ENCODE results near the gene USP34.
"Not testable (repeated sequence)": the region's sequence is repeated elsewhere in the genome, so short reads cannot be mapped to it uniquely, and the experiment has no call there.

Gene USP34

GRCh38 chr2:61244694-61245093 lies 226.2 kb downstream of the USP34 start:
- no peak for DNase-seq

GRCh38 chr2:61241266-61241665 lies 229.6 kb downstream of the USP34 start:
- DNase-seq = no peak

DNA sequence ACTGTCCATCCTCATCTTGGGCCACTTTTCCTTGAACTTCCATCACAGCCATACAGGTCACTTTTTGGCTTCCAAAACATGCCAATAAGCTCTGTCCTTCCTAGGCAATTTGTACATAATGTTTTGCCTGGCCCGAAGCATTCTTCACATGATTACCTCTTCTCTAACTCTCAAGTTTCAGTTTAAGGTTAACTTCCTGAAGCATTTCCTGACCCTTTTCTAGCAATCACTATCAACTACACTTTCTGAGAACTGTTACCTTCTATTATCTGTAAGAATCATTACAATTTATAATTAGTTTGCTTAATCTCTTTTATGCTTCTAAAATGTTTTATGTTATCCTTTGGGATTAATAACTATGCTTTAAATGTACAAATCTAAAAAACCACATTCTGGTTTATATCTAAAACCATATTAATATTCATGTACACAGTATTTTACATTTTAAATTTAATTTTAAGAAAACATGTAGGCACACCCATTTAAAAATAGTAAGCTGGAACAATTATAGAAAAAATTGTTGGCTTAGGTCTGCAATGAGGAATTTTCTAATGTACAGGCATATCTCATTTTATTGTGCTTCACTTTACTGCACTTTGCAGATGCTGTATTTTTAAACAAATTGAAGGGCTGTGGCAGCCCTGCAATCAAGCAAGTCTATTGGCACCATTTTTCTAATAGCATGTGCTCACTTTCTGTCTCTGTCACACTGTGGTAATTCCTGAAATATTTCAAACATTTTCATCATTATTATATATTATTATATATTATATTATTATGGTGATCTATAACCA lies 232.5 kb downstream of the USP34 start:
- DNase-seq = no peak

GRCh38 chr2:61235716-61236115 lies 235.2 kb downstream of the USP34 start:
- DNase-seq = no peak

GRCh38 chr2:61233581-61233980 lies 237.3 kb downstream of the USP34 start:
- DNase-seq = no peak

DNA sequence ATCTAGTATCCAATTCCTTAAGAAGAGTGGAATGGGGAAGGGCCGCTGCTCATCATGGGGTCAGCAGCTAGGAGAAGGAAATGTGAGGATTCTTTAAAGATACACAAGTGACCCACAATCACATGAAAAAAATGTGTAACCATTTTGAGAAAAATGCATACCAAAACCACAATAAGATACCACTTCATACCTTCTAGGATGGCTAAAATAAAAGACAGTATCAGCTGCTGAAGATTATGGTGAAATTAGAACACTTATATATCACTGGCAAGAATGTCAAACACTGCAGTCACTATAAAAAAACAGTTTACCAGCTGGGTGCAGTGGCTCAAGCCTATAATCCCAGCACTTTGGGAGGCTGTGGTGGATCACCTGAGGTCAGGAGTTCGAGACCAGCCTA lies 241.0 kb downstream of the USP34 start:
- no peak for DNase-seq

DNA sequence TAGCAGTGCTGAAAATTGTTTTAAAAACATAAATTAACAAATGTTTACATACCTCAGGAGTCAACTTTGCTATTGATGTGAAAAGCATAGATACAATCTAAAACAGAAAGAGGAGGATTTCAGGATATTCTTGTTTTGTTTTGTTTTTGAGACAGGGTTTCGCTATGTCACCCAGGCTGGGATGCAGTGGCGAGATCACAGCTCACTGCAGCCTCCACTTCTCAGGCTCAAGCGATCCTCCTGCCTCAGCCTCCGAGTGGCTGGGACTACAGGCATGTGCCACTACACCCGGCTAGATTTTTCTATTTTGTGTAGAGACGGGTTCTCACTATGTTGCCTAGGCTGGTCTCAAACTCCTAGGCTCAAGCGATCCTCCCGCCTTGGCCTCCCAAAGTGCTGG lies 248.3 kb downstream of the USP34 start:
- DNase-seq = no peak

DNA sequence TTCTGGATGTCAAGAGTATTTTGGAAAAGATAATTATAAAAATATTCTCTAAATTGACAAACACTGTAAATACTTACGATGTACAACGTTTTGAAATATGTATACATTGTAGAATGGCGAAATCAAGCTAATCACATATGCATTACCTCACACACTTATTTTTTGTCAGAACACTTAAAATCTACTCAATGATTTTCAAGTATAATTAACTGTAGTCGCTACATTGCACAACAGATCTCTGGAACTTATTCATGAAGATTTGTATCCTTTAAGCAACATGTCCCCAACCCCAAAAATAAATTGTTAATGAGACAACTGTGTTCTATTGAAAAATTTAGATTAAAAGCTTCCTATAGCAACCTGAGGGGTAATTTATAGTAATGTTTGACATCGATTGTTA lies 249.1 kb downstream of the USP34 start:
- no peak for DNase-seq

DNA sequence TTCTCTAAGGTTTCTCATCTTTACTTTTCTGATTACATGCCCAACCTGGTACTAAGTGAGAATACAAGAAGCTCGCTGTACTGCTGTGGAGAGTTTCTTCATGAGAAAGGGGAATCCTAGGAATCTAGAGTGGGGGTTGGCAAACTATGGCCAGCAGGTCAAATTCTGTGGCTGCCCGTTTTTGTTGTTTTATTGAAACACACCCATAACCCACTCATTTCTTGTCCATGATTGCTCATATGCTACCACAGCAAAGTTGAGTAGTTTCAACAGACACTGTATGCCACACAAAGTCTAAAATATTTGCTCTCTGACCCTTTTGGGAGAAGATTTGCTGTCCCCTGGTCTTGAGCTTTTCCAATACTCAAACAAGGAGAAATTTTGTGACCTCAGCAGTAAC lies 250.1 kb downstream of the USP34 start:
- no peak for DNase-seq

DNA sequence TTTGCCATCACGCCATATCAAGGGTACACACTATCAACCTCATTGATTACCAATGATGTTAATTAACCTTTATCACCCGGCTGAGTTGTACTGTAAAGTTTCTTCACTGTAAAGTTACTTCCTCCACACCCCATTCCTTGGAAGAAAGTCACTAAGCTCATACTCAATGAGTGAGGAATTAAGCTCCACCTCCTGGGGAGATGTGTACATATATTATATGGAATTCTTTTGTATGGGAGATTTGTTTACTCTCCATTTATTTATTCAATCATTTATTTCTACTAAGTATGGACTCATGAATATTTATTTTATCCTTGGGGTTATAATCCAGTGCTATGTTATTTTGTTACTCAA lies 252.1 kb downstream of the USP34 start:
- DNase-seq = no peak

GRCh38 chr2:61218076-61218816 lies 252.6 kb downstream of the USP34 start:
- no peak for DNase-seq

DNA sequence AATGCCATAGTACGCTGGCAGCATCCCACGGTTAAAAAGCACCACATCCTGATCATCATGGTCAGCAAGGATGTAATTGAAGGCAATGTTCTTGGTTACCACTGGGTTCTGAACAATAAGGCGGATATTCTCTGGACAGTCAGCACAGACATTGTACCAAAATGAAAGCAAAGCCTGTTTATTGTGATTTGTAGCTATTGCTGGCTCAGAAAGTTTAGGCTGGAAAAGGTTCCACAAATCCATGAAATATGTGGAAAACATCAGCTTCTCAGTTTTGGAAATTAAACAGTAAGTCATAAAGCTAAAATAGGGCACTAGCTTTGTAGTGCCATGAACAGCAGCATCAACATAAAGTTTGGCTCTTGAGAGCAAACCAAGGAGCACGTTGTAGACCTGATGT lies 256.7 kb downstream of the USP34 start:
- no peak for DNase-seq

DNA sequence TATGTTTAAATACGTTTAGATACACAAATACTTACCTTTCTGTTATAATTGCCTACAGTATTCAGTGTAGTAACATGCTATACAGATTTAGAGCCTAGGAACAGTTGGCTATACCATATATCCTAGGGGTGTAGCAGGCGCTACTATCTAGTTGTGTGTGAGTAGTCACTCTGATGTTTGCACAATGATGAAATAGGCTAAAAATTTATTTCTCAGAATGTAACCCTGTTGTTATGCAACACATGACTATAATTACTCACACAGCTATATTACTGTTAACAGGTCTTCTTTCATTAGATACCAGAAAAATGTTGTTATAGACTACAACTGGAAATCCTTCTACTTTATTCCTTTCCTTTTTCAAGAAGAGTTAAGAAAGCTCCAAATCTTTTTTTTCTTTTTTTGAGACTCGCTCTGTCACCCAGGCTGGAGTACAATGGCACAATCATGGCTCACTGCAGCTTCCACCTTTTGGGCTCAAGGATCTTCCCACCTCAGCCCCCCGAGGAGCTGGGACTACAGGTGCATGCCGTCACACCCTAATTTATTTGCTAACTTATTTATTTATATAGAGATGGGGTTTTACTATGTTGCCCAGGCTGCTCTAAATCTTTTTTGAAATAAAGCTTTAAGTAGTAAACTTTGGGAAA lies 260.4 kb downstream of the USP34 start:
- no peak for DNase-seq

DNA sequence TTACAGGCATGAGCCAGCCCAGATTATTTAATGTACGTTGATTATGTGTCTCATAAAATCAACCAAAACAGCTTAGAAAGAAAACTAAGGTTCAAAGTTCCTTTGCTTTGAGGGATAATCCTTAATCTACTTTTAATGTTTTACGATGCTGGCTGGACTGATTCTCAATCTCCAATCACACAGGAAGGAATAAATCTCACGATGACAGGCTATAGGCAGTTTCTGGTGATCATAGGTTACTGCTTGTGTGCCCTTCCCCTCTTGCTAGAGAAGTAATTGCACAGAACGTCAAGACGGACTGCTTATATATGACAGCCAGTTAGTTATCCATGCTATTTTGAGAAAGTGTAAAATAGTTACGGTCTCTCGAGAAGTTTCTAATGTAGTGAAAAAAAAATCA lies 265.8 kb downstream of the USP34 start:
- no peak for DNase-seq

GRCh38 chr2:61196671-61197070 lies 274.2 kb downstream of the USP34 start:
- no peak for DNase-seq

DNA sequence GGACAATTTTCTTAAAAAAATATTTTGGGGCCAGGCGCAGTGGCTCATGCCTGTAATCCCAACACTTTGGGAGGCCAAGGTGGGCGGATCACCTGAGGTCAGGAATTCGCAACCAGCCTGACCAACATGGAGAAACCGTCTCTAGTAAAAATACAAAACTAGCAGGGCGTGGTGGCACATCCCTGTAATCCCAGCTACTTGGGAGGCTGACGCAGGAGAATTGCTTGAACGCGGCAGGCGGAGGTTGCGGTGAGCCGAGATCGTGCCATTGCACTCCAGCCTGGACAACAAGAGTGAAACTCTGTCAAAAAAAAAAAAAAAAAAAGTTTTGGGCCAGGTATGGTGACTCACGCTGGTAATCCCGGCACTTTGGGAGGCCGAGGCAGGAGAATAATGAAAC lies 276.2 kb downstream of the USP34 start:
- DNase-seq = not testable (repeated sequence)

- DNase-seq = no peak
These were observed 277.0 kb downstream of the USP34 start for GRCh38 chr2:61193670-61194561.

DNA sequence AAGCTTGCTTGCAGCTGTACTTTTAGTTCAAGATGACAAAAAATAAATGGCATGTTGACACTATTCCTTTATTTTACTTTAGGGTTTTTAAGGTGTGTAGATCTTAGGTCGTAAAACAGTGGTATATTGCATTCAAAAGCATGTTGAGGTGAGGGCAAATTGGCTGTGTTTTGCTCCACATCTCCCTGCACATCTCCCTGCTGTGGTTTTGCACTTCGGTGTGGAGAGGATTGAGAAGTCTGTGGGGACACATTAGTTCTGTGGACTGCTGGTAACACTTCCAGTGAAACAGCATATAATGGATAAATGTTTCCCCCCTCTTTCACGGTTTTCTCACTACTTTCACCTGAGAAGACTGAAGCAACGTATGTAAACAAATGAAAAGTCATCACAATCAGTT lies 283.8 kb downstream of the USP34 start:
- no peak for DNase-seq

- no peak for DNase-seq
These were observed 285.6 kb downstream of the USP34 start for GRCh38 chr2:61185231-61185728.

- DNase-seq = no peak
These were observed 286.6 kb downstream of the USP34 start for GRCh38 chr2:61184263-61184662.

DNA sequence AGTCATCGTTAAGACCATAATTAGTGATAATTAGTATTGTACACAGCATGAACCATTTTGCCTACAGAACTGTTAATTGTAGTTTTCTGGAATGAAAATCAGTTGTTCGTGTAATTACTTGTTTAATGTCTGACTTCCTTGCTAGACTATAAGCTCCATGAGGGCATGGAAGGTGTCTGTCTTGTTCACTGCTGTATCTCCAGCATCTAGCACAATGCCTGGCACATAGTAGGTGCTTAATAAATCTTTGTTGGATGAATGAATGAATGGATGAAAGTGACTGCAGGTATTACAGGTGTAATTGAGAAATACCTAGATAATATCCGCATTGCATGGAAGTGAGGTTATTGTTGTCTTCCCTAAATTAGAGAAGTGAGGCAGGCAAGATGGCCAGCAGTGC lies 287.1 kb downstream of the USP34 start:
- no peak for DNase-seq

GRCh38 chr2:61182059-61182383 lies 288.9 kb downstream of the USP34 start:
- no peak for DNase-seq
